ENCODE data around the gene STARD5. TPM values are rescaled to one million over a fixed set of nuclear protein-coding genes. Genes with fewer than 3 reads are reported as not detected.

Gene STARD5
- total RNA-seq, 1 experiment from 2014 or later = 2.3 TPM

GRCh38 chr15:81282606-81282895 lies 41.4 kb downstream of the STARD5 start:
- H2BK15ac ChIP-seq (ENCODE audit: low read depth, low read length) = no peak overlapping the region
- no peak overlapping the region for H2BK120ac ChIP-seq (ENCODE audit: low read depth, low read length, poor library complexity, severe bottlenecking)
- Mint-ChIP-seq H3K27me3 (ENCODE audit: low read depth) (peaks cover 4% of the 10 kb centered on the region), H3K4me1 (0 out of 4 replicates have a peak, but pooled peaks cover 0 to 2% of the 10 kb centered on the region in 2 experiments), H3K36me3 (ENCODE audit: insufficient read depth in 1 of 3, low read depth in 3 of 3) (peaks cover 0 to 7% (median 2%) of the 10 kb centered on the region in 3 experiments; a peak in 4 of 7 replicates), H3K27ac (no peak overlapping the region; a peak in 1 of 7 replicates), H3K4me3 (no peak overlapping the region), H3K9me3 (peaks cover 13 to 16% of the 10 kb centered on the region in 2 experiments)
- no peak overlapping the region for H4K91ac ChIP-seq (ENCODE audit: insufficient read length, low read depth, low read length)
- no peak overlapping the region for H2BK12ac ChIP-seq (ENCODE audit: insufficient read length, low read depth, low read length)
- H3K27ac ChIP-seq (ENCODE audit: insufficient read length, low read depth, low read length) = no peak overlapping the region
- no peaks in the 10 kb centered on the region for H3K4me1 ChIP-seq (ENCODE audit: insufficient read depth, low read length)
- no peaks in the 10 kb centered on the region for H4K20me1 ChIP-seq (ENCODE audit: control insufficient read depth, insufficient read depth, insufficient read length)
- no peak overlapping the region for H3K9ac ChIP-seq (ENCODE audit: extremely low read depth, insufficient read length, low read length)
- H3K79me2 ChIP-seq (ENCODE audit: insufficient read depth, low read length) = no peaks in the 10 kb centered on the region
- H3K9me3 ChIP-seq (ENCODE audit: control insufficient read depth, low read depth, low read length) = peaks cover 4% of the 10 kb centered on the region
- H3K23ac ChIP-seq (ENCODE audit: insufficient read length, low read depth, low read length) = no peak overlapping the region
- no peak overlapping the region for H4K5ac ChIP-seq (ENCODE audit: insufficient read length, low read depth, low read length)
- no peak overlapping the region for H3K4ac ChIP-seq (ENCODE audit: low read depth, low read length)
- no peaks in the 10 kb centered on the region for H3K79me1 ChIP-seq (ENCODE audit: insufficient read depth, low read depth, low read length, poor library complexity, severe bottlenecking)
- no peak overlapping the region for H2BK20ac ChIP-seq (ENCODE audit: low read depth, low read length, poor library complexity, severe bottlenecking)
- no peak for DNase-seq
- H2BK5ac ChIP-seq (ENCODE audit: insufficient read length, low read length) = no peak overlapping the region
- TF ChIP-seq CTCF (conservative IDR thresholded peaks at IDR 0.05) = no peak
- no peak overlapping the region for H3K56ac ChIP-seq (ENCODE audit: insufficient read length, low read depth, low read length)
- H3K4me2 ChIP-seq (ENCODE audit: insufficient read depth, insufficient read length, low read length) = no peak overlapping the region
- H3K27me3 ChIP-seq (ENCODE audit: insufficient read depth, low read length) = no peaks in the 10 kb centered on the region
- H2AK5ac ChIP-seq (ENCODE audit: insufficient read length, low read length) = no peak overlapping the region
- no peak overlapping the region for H3K14ac ChIP-seq (ENCODE audit: insufficient read depth, low read length)
- H3K18ac ChIP-seq (ENCODE audit: insufficient read length, low read depth, low read length) = no peak overlapping the region
- H4K8ac ChIP-seq (replicated peaks; ENCODE audit: insufficient read length, low read depth, low read length) = no peak overlapping the region
- no CpG with 5 or more reads among the region's 18 CpGs for WGBS (ENCODE audit: extremely low coverage, insufficient read length, low lambda C conversion rate)
- no peaks in the 10 kb centered on the region for H3K23me2 ChIP-seq (ENCODE audit: insufficient read length, low read depth, low read length, poor library complexity, severe bottlenecking)
- H2AFZ ChIP-seq (ENCODE audit: low read length) = no peak overlapping the region
- no peak overlapping the region for H3T11ph ChIP-seq (ENCODE audit: low read length)
